DND-41 (cell line): ENCODE measurements around the gene FNBP1.
"Not testable (repeated sequence)": the region's sequence is repeated elsewhere in the genome, so short reads cannot be mapped to it uniquely, and the experiment has no call there.

ENCODE experiments used
- ATAC-seq: fragments of 200-7000 bp; cut with Tn5 transposase; 3 replicates; pipeline ENCODE4 v1.9.1; 2021; ENCODE audit warnings: low read depth; ENCODE audit not compliant: insufficient read depth
- DNase-seq: peaks from one replicate; pipeline ENCODE4 v3.0.0-alpha.2; 2020
- H2AFZ ChIP-seq: 2 replicates; pipeline ENCODE4 v1.6.0; 2012; ENCODE audit warnings: low read depth, low read length
- H3K27ac ChIP-seq: 2 replicates; pipeline ENCODE4 v1.5.1; 2012; ENCODE audit warnings: low read length, inconsistent platforms
- H3K27me3 ChIP-seq: fragments of 200-600 bp; sonication (generic); 2 replicates; pipeline ENCODE4 v1.6.0; 2012; ENCODE audit warnings: low read length, mild to moderate bottlenecking, inconsistent platforms; ENCODE audit not compliant: insufficient read depth, poor library complexity
- H3K36me3 ChIP-seq: 2 replicates; pipeline ENCODE4 v1.5.1; 2012; ENCODE audit warnings: low read length, inconsistent platforms; ENCODE audit not compliant: insufficient read depth
- H3K4me1 ChIP-seq: 2 replicates; pipeline ENCODE4 v1.5.1; 2012; ENCODE audit warnings: mild to moderate bottlenecking, low read length; ENCODE audit not compliant: insufficient read depth
- H3K4me2 ChIP-seq: 2 replicates; pipeline ENCODE4 v1.6.0; 2012; ENCODE audit warnings: mild to moderate bottlenecking, moderate library complexity, low read length, inconsistent platforms; ENCODE audit not compliant: insufficient read depth
- H3K4me3 ChIP-seq, 2 experiments: fragments of 200-600 bp in 1 of 2; shearing (Covaris generic) in 1 of 2; 2 replicates each; pipeline ENCODE4 v1.5.1; 2012 to 2016; ENCODE audit warnings: inconsistent platforms in 2 of 2, low read length in 2 of 2, mild to moderate bottlenecking in 2 of 2, low read depth in 1 of 2, moderate library complexity in 1 of 2
- H3K79me2 ChIP-seq: 2 replicates; pipeline ENCODE4 v1.6.0; 2012; ENCODE audit warnings: low read length, inconsistent platforms; ENCODE audit not compliant: insufficient read depth
- H3K9ac ChIP-seq: 2 replicates; pipeline ENCODE4 v1.6.0; 2012; ENCODE audit warnings: low read depth, mild to moderate bottlenecking, inconsistent platforms, low read length, moderate library complexity
- H3K9me3 ChIP-seq: 2 replicates; pipeline ENCODE4 v1.5.1; 2012; ENCODE audit warnings: low read length, moderate library complexity, mild to moderate bottlenecking, inconsistent platforms; ENCODE audit not compliant: insufficient read depth, severe bottlenecking
- H4K20me1 ChIP-seq: 2 replicates; pipeline ENCODE4 v1.6.0; 2012; ENCODE audit warnings: low read length; ENCODE audit not compliant: insufficient read depth
- CTCF ChIP-seq: IDR thresholded peaks from 2 replicates; pipeline ENCODE4 v1.5.1; 2012; ENCODE audit warnings: borderline replicate concordance, low read length, moderate library complexity, mild to moderate bottlenecking; ENCODE audit not compliant: poor library complexity, severe bottlenecking; ENCODE audit errors: extremely low read depth
- EZH2 ChIP-seq: IDR thresholded peaks from 3 replicates; pipeline ENCODE4 v1.6.1; 2012; ENCODE audit warnings: borderline replicate concordance, low read depth, mild to moderate bottlenecking, moderate library complexity, low read length, inconsistent platforms; ENCODE audit not compliant: severe bottlenecking

FNBP1 gene

GRCh38 chr9:130021123-130021522 lies 21.9 kb downstream of the FNBP1 start:
- Histone ChIP-seq H3K9ac (no peak overlapping the region), H4K20me1 (peaks cover 73% of the 10 kb centered on the region)

GRCh38 chr9:130020618-130021017 lies 22.4 kb downstream of the FNBP1 start:
- H3K4me2 ChIP-seq = no peak overlapping the region
- ATAC-seq = no peak
- no peak overlapping the region for H3K27ac ChIP-seq
- H3K27me3 ChIP-seq = no peaks in the 10 kb centered on the region
- H3K36me3 ChIP-seq = peaks cover 61% of the 10 kb centered on the region
- H3K4me3 ChIP-seq = no peak overlapping the region
- TF ChIP-seq CTCF (no peak), EZH2 (no peak)
- no peak for DNase-seq
- no peak overlapping the region for H2AFZ ChIP-seq
- H3K4me1 ChIP-seq = peaks cover 3% of the 10 kb centered on the region; the same call in 1 of the 2 replicates
- peaks cover 99% of the 10 kb centered on the region for H3K79me2 ChIP-seq
- H4K20me1 ChIP-seq = peaks cover 72% of the 10 kb centered on the region
- H3K9me3 ChIP-seq = no peaks in the 10 kb centered on the region
- no peak overlapping the region for H3K9ac ChIP-seq

More at GRCh38 chr9:130021123-130021522, 21.9 kb downstream of the FNBP1 start:
- Histone ChIP-seq H3K79me2 (peaks cover 99% of the 10 kb centered on the region), H3K4me2 (no peak overlapping the region), H3K27me3 (no peaks in the 10 kb centered on the region), H3K4me1 (peaks cover 3% of the 10 kb centered on the region; the same call in 1 of the 2 replicates), H2AFZ (no peak overlapping the region), H3K4me3 (no peak overlapping the region), H3K9me3 (no peaks in the 10 kb centered on the region), H3K27ac (no peak overlapping the region), H3K36me3 (peaks cover 64% of the 10 kb centered on the region)
- ATAC-seq (no peak), DNase-seq (no peak)
- TF ChIP-seq EZH2 = no peak
- no peak for TF ChIP-seq CTCF

DNA sequence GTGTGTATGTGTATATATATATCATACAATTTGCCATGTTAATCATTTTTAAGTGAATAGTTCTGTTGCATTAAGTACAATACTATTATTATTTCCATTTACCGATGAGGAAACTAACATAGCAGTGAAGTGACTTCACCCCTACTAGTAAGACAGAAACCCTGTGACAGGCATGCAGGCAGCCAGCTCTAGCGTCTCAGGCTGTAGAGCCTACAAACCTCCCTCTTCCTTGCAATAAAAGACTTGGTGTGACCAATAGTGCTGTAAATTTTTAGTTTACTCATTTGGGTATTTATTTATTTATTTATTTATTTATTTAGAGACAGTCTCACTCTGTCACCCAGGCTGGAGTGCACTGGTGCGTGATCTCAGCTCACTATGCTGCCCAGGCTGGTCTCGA lies 24.7 kb downstream of the FNBP1 start:
- Histone ChIP-seq H3K4me1 (peaks cover 3% of the 10 kb centered on the region; the same call in 1 of the 2 replicates), H3K27me3 (no peaks in the 10 kb centered on the region), H3K9me3 (no peaks in the 10 kb centered on the region), H3K4me2 (no peak overlapping the region), H3K36me3 (peaks cover 53% of the 10 kb centered on the region), H3K27ac (no peak overlapping the region), H3K9ac (no peak overlapping the region), H3K79me2 (peaks cover 100% of the 10 kb centered on the region), H2AFZ (no peak overlapping the region), H4K20me1 (peaks cover 65% of the 10 kb centered on the region), H3K4me3 (no peak overlapping the region)
- no peak for ATAC-seq
- no peak for DNase-seq
- TF ChIP-seq EZH2 = no peak
- TF ChIP-seq CTCF = no peak

DNA sequence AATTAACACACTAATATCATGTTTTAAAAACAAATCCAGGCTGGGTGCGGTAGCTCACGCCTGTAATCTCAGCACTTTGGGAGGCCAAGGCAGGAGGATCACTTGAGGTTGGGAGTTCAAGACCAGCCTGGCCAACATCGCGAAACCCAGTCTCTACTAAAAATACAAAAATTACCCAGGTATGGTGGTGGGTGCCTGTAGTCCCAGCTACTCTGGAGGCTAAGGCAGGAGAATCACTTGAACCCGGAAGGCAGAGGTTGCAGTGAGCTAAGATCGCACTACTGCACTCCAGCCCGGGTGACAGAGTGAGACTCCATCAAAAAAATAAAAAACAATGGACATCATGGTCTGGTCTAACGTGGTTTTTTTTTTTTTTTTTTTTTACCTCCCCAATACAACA lies 25.5 kb downstream of the FNBP1 start:
- Histone ChIP-seq H4K20me1 (peaks cover 66% of the 10 kb centered on the region), H3K79me2 (peaks cover 100% of the 10 kb centered on the region), H3K36me3 (peaks cover 47% of the 10 kb centered on the region)
- not testable (repeated sequence) for H3K9ac ChIP-seq, H3K4me3 ChIP-seq, H3K9me3 ChIP-seq, H3K27ac ChIP-seq, H3K4me1 ChIP-seq, H2AFZ ChIP-seq, DNase-seq, ATAC-seq, H3K27me3 ChIP-seq, H3K4me2 ChIP-seq
